Measurements from ENCODE around the gene ST6GAL1. TPM values are rescaled to one million over a fixed set of nuclear protein-coding genes. Genes with fewer than 3 reads are reported as not detected.
A peak's percentile ranks its signal among the peaks of the same experiment; 100 is the strongest.

Gene ST6GAL1
- total and polyA plus RNA-seq, 2 of the 13 experiments (the other 11 are each of a cell fraction or from before 2014, with no cell fraction given) = 79.9 to 164 TPM

- TF ChIP-seq AGO2 (optimal IDR thresholded peaks at IDR 0.05; ENCODE audit: low read depth, low read length) = no peak
- no peak for TF ChIP-seq ZNF274 (CRISPR knock-in tag; IDR thresholded peaks at IDR 0.05)
- TF ChIP-seq MNT (IDR thresholded peaks at IDR 0.05) = no peak
- peak; percentile 60; the same call in 1 of the 2 replicates for TF ChIP-seq ARNTL (CRISPR knock-in tag; IDR thresholded peaks at IDR 0.05)
- TF ChIP-seq NR2C2 (CRISPR knock-in tag; IDR thresholded peaks at IDR 0.05; ENCODE audit: borderline replicate concordance) = no peak; the same call in 1 of the 2 replicates
- no peak for TF ChIP-seq ZNF572 (CRISPR knock-in tag; IDR thresholded peaks at IDR 0.05)
- TF ChIP-seq PAXIP1 (CRISPR knock-in tag; conservative IDR thresholded peaks at IDR 0.05) = peak; percentile 92
- no peak for TF ChIP-seq HMGA1 (CRISPR knock-in tag; conservative IDR thresholded peaks at IDR 0.05)
- peak; percentile 41; the same call in 1 of the 2 replicates for TF ChIP-seq ZNF317 (CRISPR knock-in tag; IDR thresholded peaks at IDR 0.05)
- TF ChIP-seq SAP130 (CRISPR knock-in tag; IDR thresholded peaks at IDR 0.05; ENCODE audit: low read depth) = peak; percentile 86
- TF ChIP-seq KAT2B (IDR thresholded peaks at IDR 0.05; ENCODE audit: borderline replicate concordance, low read depth, low read length) = no peak
- TF ChIP-seq HES4 (CRISPR knock-in tag; IDR thresholded peaks at IDR 0.05; ENCODE audit: borderline replicate concordance) = no peak
- no peak for TF ChIP-seq ZNF335 (CRISPR knock-in tag; IDR thresholded peaks at IDR 0.05)
- no peak for TF ChIP-seq ZNF407 (CRISPR knock-in tag; IDR thresholded peaks at IDR 0.05; ENCODE audit: not compliant biosample characterization)
- TF ChIP-seq ZNF839 (CRISPR knock-in tag; IDR thresholded peaks at IDR 0.05; ENCODE audit: borderline replicate concordance) = no peak
- TF ChIP-seq GPBP1L1 (CRISPR knock-in tag; IDR thresholded peaks at IDR 0.05) = no peak
These were observed 44.5 kb downstream of the ST6GAL1 start (continued) for GRCh38 chr3:186974824-186975313.

Data from HepG2 (cell line).